ENCODE results near the gene PLEKHN1.
"Not testable (repeated sequence)": the region's sequence is repeated elsewhere in the genome, so short reads cannot be mapped to it uniquely, and the experiment has no call there.

PLEKHN1 gene

DNA sequence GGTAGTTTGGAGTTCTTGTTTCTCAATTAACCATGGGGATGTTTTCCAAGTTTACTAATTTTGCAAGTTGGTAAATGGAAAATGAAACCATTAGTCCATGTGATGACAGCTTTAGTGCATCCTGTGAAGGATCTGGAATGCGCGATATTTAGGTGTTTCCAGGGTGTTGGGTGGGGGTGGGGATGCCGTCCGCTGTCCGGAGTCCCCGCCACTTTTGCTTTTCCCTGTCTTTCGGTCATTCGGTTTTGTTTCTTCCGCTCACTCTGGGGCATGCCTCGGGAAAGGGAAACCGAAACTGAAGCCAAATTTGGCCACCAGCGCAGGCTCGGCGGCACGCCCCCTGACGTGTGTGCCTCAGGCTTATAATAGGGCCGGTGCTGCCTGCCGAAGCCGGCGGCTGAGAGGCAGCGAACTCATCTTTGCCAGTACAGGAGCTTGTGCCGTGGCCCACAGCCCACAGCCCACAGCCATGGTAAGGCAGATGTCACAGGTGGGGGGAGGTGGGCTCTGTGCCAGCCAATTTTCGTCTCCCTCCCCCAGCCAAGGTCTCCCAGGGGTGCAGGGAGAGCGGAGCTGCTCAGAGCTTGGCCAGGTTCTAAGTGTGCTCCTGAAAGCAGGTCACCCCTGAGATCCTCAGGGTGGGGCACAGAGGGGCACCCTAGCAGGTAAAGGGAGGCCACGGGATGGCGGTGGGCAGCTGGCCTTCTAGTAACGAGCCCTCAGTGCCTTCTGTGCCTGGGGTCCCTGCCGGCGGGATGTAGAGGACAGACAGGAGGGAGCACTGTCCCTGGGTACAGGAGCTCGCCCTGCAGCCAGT lies 47.0 kb downstream of the PLEKHN1 start, which contains the start of gene ISG15:
Gene ISG15 (plus strand): TSS at position 393 of the 817 bp plus-strand sequence. CDS start 77 bp downstream, at position 470.
- DNase-seq (ENCODE audit: low spot score) = peak; percentile 91

DNA sequence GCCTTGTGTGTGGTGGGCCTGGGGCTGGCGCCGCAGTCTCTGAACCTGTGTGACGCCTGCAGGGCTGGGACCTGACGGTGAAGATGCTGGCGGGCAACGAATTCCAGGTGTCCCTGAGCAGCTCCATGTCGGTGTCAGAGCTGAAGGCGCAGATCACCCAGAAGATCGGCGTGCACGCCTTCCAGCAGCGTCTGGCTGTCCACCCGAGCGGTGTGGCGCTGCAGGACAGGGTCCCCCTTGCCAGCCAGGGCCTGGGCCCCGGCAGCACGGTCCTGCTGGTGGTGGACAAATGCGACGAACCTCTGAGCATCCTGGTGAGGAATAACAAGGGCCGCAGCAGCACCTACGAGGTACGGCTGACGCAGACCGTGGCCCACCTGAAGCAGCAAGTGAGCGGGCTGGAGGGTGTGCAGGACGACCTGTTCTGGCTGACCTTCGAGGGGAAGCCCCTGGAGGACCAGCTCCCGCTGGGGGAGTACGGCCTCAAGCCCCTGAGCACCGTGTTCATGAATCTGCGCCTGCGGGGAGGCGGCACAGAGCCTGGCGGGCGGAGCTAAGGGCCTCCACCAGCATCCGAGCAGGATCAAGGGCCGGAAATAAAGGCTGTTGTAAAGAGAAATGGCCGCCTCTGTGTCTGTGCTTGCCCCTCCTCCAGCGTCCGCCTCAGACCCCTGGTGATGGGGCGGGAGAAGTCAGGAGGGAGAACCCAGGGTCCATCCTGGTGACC lies 47.8 kb downstream of the PLEKHN1 start:
- DNase-seq (ENCODE audit: low spot score) = peak; percentile 79

DNA sequence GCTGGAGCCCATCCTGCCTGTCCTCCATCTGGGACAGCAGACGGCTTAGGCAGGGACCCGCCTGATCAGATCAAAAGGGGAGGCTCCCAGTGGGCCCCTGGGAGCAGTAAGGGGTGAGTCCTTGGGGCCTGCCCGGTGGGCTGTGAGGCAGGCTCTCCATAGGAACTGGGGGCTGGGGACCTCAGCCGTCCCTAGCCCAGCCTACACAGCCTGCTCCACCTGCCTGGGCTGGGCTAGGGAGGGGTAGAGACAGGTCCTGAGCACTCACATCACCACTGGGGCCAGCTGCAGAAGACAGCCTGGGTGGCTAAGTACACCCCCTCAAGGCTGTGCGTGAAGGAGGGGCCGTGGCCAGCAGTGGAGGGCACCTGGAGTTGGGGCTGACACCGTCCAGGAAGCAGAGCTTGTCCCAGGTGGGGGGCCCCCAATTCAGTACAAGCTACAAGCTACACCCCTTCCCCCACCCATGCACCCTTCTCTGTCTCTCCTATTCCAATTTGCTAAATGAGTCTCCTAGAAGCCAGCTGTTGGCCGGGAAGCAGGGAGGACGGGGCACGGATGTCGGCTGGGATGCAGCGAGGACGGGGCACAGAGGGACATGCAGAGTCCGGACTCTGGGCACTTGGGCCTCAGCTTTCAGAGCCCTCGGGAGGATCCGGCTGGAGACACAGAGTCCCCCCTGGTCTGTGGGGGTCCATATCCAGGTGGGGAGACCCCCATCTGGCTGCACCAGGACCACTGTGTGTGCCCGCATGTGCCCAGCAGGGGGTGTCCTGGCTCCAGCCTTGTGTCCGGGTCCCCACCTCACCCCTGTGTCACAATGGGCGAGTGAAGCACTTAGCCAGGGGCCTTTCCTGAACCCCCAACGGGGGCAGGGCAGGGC lies 48.8 kb downstream of the PLEKHN1 start:
- no peak for DNase-seq (ENCODE audit: low spot score)

- not testable (repeated sequence) for DNase-seq (ENCODE audit: low spot score)
Observed at GRCh38 chr1:1017397-1018320, 51.4 kb downstream of the PLEKHN1 start.

- not testable (repeated sequence) for DNase-seq (ENCODE audit: low spot score)
Observed at GRCh38 chr1:1018321-1018685, 52.0 kb downstream of the PLEKHN1 start.

GRCh38 chr1:1019122-1019999 lies 53.1 kb downstream of the PLEKHN1 start:
- DNase-seq (ENCODE audit: low spot score) = peak; percentile 83

DNA sequence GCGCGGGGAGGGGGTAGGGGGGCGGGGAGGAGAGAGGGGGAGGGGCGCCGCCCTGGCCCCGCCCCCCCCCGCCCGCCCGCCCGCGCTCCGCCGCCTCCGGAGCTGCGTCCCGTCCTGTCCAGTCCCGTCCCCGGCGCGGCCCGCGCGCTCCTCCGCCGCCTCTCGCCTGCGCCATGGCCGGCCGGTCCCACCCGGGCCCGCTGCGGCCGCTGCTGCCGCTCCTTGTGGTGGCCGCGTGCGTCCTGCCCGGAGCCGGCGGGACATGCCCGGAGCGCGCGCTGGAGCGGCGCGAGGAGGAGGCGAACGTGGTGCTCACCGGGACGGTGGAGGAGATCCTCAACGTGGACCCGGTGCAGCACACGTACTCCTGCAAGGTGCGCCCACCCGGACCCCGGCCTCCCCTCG lies 53.7 kb downstream of the PLEKHN1 start, which contains the start of gene AGRN:
Gene AGRN (plus strand): TSS at position 121 of the 405 bp plus-strand sequence. CDS start 53 bp downstream, at position 174.
- peak; percentile 55 for DNase-seq (ENCODE audit: low spot score)

- DNase-seq (ENCODE audit: low spot score) = peak; percentile 55
Observed at GRCh38 chr1:1020415-1021009, 54.2 kb downstream of the PLEKHN1 start.

DNA sequence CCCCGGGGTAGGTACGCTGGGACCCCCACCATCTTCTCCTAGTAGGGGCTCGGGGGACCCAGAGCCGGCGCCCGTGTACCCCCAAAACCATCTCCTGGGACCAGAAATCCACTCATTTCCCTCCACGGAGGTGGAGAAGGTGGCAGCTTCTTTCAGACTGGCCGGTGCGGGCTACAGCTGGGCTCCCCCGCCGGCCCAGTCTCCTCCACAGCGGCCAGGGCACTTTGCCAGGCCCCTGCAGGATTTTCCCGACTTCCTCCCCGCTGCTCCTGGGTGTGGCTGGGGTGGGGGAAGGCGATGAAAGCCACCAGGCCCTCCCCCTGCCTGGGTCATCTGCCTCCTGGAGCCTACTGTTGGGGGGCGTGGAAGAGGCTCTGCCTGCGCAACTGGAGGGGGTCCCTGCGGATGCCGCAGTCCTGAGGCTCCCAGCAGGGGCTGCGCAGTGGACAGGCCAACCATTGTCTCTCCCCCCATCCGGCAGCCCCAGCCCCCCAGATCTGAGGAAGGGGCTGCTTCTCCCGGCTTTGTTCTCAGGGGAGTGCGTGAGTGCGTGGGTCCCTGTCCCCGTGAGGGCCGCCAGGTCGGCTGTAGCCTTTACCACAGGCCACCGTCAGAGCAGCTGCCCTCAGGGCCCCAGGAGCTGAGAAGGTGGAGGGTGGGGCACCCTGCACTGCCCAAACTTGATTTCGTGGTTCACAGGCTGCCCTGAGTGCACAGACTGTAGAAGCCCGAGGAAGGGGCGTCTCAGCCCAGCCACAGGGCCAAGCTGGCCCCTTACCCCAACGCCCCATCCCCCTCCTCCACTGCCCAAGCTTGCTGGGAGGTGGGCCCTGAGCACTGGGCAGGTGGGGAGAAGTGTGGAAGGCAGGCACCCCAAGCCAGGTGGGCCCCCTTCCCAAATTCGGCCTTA lies 55.0 kb downstream of the PLEKHN1 start:
- peak; percentile 68 for DNase-seq (ENCODE audit: low spot score)

- DNase-seq (ENCODE audit: low spot score) = peak; percentile 76
Observed at GRCh38 chr1:1021920-1022259, 55.6 kb downstream of the PLEKHN1 start.

GRCh38 chr1:1022302-1023009 lies 56.2 kb downstream of the PLEKHN1 start:
- no peak for DNase-seq (ENCODE audit: low spot score)

- no peak for DNase-seq (ENCODE audit: low spot score)
Observed at GRCh38 chr1:1023700-1024099, 57.4 kb downstream of the PLEKHN1 start.

DNA sequence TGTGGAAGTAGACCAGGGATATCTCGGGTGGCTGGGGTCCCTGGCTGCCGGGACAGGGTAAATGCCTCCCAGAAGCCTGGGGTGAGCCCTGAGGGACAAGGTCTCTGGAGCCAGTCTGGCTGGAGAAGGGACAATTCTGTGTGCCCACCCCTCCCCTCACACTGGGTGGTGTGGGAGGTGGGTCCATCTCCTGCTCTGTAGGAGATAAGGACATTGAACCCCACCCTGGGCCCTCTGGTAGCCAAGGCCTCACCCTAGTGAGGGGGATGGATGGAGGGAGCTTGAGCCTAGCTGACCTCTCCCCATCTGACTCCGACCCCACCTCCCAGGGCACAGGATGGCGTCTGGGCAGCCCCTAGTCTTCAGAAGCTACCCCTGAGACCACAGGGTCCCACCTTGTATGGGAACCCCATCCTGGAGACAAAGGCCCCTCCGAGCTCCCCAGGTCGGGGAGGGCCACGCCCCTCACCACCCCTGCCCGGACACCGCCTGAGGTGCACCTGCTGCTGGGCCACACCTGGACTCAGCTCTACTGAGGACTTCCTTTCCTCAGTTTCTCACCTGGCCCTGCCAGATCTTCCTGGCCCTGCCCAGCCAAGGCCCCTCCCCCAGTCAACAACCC lies 58.0 kb downstream of the PLEKHN1 start:
- DNase-seq (ENCODE audit: low spot score) = no peak

- no peak for DNase-seq (ENCODE audit: low spot score)
Observed at GRCh38 chr1:1024771-1025699, 58.8 kb downstream of the PLEKHN1 start.

Data from RKO (cell line).